GM12878 (cell line): ENCODE measurements around the gene MRPL57.

Experiments used
- BCL3 ChIP-seq: IDR thresholded peaks from 2 replicates; pipeline ENCODE4 v1.6.1; 2011; ENCODE audit warnings: borderline replicate concordance, low read depth, mild to moderate bottlenecking, moderate library complexity, low read length; ENCODE audit not compliant: insufficient read depth, poor library complexity, severe bottlenecking
- CHD4 ChIP-seq: fragments of 200-600 bp; sonication (generic); IDR thresholded peaks from 2 replicates; pipeline ENCODE4 v1.6.1; 2016; ENCODE audit warnings: mild to moderate bottlenecking
- CREM ChIP-seq: IDR thresholded peaks from 2 replicates; pipeline ENCODE4 v1.6.1; 2014; ENCODE audit warnings: antibody characterized with exemption, low read depth
- CTCF ChIP-seq, 3 experiments: IDR thresholded peaks in 2 of 3; conservative IDR thresholded peaks in 1 of 3; 2 replicates each; pipeline ENCODE4 v1.5.1; 2011; ENCODE audit warnings: low read depth in 3 of 3, low read length in 3 of 3, mild to moderate bottlenecking in 3 of 3, control low read depth in 2 of 3, moderate library complexity in 2 of 3, inconsistent platforms in 1 of 3, mixed read lengths in 1 of 3; ENCODE audit not compliant: control insufficient read depth in 2 of 3, insufficient read depth in 1 of 3; ENCODE audit errors: extremely low read depth in 1 of 3
- ETV6 ChIP-seq, 2 experiments: fragments of 450-650 bp in 1 of 2; IDR thresholded peaks in 1 of 2; conservative IDR thresholded peaks in 1 of 2; 2 replicates each; pipeline ENCODE4 v1.6.1; 2014; ENCODE audit warnings: antibody characterized with exemption in 1 of 2, borderline replicate concordance in 1 of 2, low read depth in 1 of 2, mild to moderate bottlenecking in 1 of 2, moderate library complexity in 1 of 2
- EZH2 ChIP-seq: IDR thresholded peaks from 2 replicates; pipeline ENCODE4 v1.6.1; 2012; ENCODE audit warnings: low read depth, mild to moderate bottlenecking, control low read depth, inconsistent platforms, low read length, borderline replicate concordance; ENCODE audit not compliant: control insufficient read depth
- HCFC1 ChIP-seq: fragments of 150-350 bp; IDR thresholded peaks from 2 replicates; pipeline ENCODE4 v1.6.1; 2014; ENCODE audit warnings: low read length
- MAX ChIP-seq: IDR thresholded peaks from 2 replicates; pipeline ENCODE4 v1.6.1; 2012; ENCODE audit warnings: low read depth, low read length, improper control_type of control experiment
- RBBP5 ChIP-seq: fragments of 200-600 bp; sonication (generic); conservative IDR thresholded peaks from 2 replicates; pipeline ENCODE4 v1.6.1; 2016
- SPI1 ChIP-seq: IDR thresholded peaks from 2 replicates; pipeline ENCODE4 v1.6.1; 2011; ENCODE audit warnings: low read depth, mild to moderate bottlenecking, low read length, moderate library complexity, borderline replicate concordance; ENCODE audit not compliant: insufficient read depth
- ZZZ3 ChIP-seq: IDR thresholded peaks from 2 replicates; pipeline ENCODE4 v1.6.1; 2011; ENCODE audit warnings: low read depth; ENCODE audit not compliant: control insufficient read depth, insufficient read length

- no peak for TF ChIP-seq CREM
- TF ChIP-seq BCL3, result no peak
- TF ChIP-seq CTCF (IDR thresholded peaks at IDR 0.05 in 2 of 3, conservative IDR thresholded peaks at IDR 0.05 in 1 of 3; ENCODE audit: control insufficient read depth in 2 of 3, extremely low read depth in 1 of 3, insufficient read depth in 1 of 3, low read depth in 3 of 3, low read length in 3 of 3), result no peak
- no peak for TF ChIP-seq ZZZ3
- TF ChIP-seq MAX, result no peak
- TF ChIP-seq SPI1, result no peak
- TF ChIP-seq CHD4, result no peak
- no peak for TF ChIP-seq HCFC1
- no peak for TF ChIP-seq RBBP5
- TF ChIP-seq EZH2, result no peak
- no peak for TF ChIP-seq ETV6 (conservative IDR thresholded peaks at IDR 0.05 in 1 of 2, IDR thresholded peaks at IDR 0.05 in 1 of 2; ENCODE audit: borderline replicate concordance in 1 of 2, low read depth in 1 of 2)
These were observed 43.4 kb upstream of the MRPL57 start for GRCh38 chr13:21133077-21133476.
